A549 (cell line): ENCODE measurements around the gene STK33. TPM values are rescaled to one million over a fixed set of nuclear protein-coding genes. Genes with fewer than 3 reads are reported as not detected.
A peak's percentile ranks its signal among the peaks of the same experiment; 100 is the strongest.

Experiments used
- ATAC-seq, 2 experiments: fragments of 200-7000 bp in 1 of 2; fragments of >200 bp in 1 of 2; cut with Nextera tagmentation in 1 of 2; cut with Tn5 transposase in 1 of 2; 3 replicates each; pipeline versions ENCODE4 v1.8.0 to v1.9.1; 2018 to 2020; ENCODE audit warnings: mild to moderate bottlenecking in 1 of 2, moderate library complexity in 1 of 2
- CTCF ChIA-PET: fragments of 300-600 bp; sonication (Branson Sonifier 250); formaldehyde crosslinking; extraction: SDS; loops from one replicate; lab custom pipeline; 2021; ENCODE audit warnings: antibody characterized with exemption, inconsistent platforms; lab: Yijun Ruan, JAX
- POLR2A ChIA-PET: fragments of 350-600 bp; formaldehyde crosslinking; extraction: SDS; loops from one replicate; lab custom pipeline; 2021; ENCODE audit warnings: antibody characterized with exemption, inconsistent platforms; lab: Yijun Ruan, JAX
- DNase-seq, 2 experiments: peaks; one replicate each; pipeline versions ENCODE4 v3.0.0 to v3.0.0-alpha.2; 2011 to 2016; ENCODE audit warnings: low read depth in 1 of 2, low spot score in 1 of 2
- FAIRE-seq: peaks from 2 replicates; lab custom pipeline; 2011; peaks lifted over from hg19 to GRCh38; lab: Jason Lieb, UNC
- H3K27ac ChIP-seq, 2 experiments: fragments of >200 bp; sonication (Bioruptor Twin); formaldehyde crosslinking; 3 replicates each; pipeline ENCODE4 v1.5.1; 2016 to 2017
- H3K4me1 ChIP-seq: fragments of >200 bp; sonication (Bioruptor Twin); formaldehyde crosslinking; 3 replicates; pipeline ENCODE4 v1.6.1; 2016
- H3K4me2 ChIP-seq: fragments of >200 bp; sonication (Bioruptor Twin); formaldehyde crosslinking; 3 replicates; pipeline ENCODE4 v1.6.1; 2016
- H3K4me3 ChIP-seq: fragments of >200 bp; sonication (Bioruptor Twin); formaldehyde crosslinking; 3 replicates; pipeline ENCODE4 v1.5.1; 2016
- H3K9me3 ChIP-seq: fragments of >200 bp; sonication (Bioruptor Twin); formaldehyde crosslinking; 3 replicates; pipeline ENCODE4 v1.6.1; 2016
- BCL3 ChIP-seq: fragments of >200 bp; sonication (Bioruptor Twin); formaldehyde crosslinking; IDR thresholded peaks from 3 replicates; pipeline ENCODE4 v1.6.1; 2016
- CBX2 ChIP-seq: fragments of 200-600 bp; sonication (generic); IDR thresholded peaks from 2 replicates; pipeline ENCODE4 v1.6.1; 2016; ENCODE audit warnings: low read depth, mild to moderate bottlenecking, borderline replicate concordance
- CBX8 ChIP-seq: fragments of 200-600 bp; sonication (generic); IDR thresholded peaks from 2 replicates; pipeline ENCODE4 v1.6.1; 2016
- CHD4 ChIP-seq: fragments of 200-600 bp; sonication (generic); IDR thresholded peaks from 2 replicates; pipeline ENCODE4 v1.6.1; 2016; ENCODE audit warnings: antibody characterized with exemption, mild to moderate bottlenecking, borderline replicate concordance
- E2F6 ChIP-seq: IDR thresholded peaks from 2 replicates; pipeline ENCODE4 v1.6.1; 2012; ENCODE audit warnings: low read depth, borderline replicate concordance
- FOSB ChIP-seq: fragments of 250-450 bp; sonication (Bioruptor Pico); IDR thresholded peaks from 2 replicates; pipeline ENCODE4 v1.5.0; 2020; ENCODE audit warnings: mild to moderate bottlenecking, moderate library complexity
- FOSL2 ChIP-seq, 2 experiments: fragments of 450-650 bp in 1 of 2; fragments of >200 bp in 1 of 2; sonication (Bioruptor Twin) in 1 of 2; formaldehyde crosslinking; IDR thresholded peaks; 2 replicates each; pipeline versions ENCODE4 v1.5.0 to v1.6.1; 2016 to 2020; ENCODE audit warnings: mild to moderate bottlenecking in 1 of 2, moderate library complexity in 1 of 2
- FOXS1 ChIP-seq: fragments of 250-450 bp; sonication (Bioruptor Pico); IDR thresholded peaks from 2 replicates; pipeline ENCODE4 v1.5.0; 2020; ENCODE audit warnings: mild to moderate bottlenecking, moderate library complexity
- HDAC2 ChIP-seq: fragments of 200-600 bp; sonication (generic); IDR thresholded peaks from 2 replicates; pipeline ENCODE4 v1.6.1; 2016
- HOXB5 ChIP-seq: fragments of 250-450 bp; sonication (Bioruptor Pico); IDR thresholded peaks from 2 replicates; pipeline ENCODE4 v1.5.0; 2020; ENCODE audit warnings: mild to moderate bottlenecking, moderate library complexity
- KDM5A ChIP-seq: fragments of 200-600 bp; sonication (generic); IDR thresholded peaks from 2 replicates; pipeline ENCODE4 v1.6.1; 2016; ENCODE audit warnings: antibody characterized with exemption, mild to moderate bottlenecking
- MAFK ChIP-seq: fragments of 450-650 bp; IDR thresholded peaks from 2 replicates; pipeline ENCODE4 v1.6.1; 2014; ENCODE audit not compliant: partially characterized antibody
- NPAS2 ChIP-seq: fragments of 250-450 bp; sonication (Bioruptor Pico); IDR thresholded peaks from 2 replicates; pipeline ENCODE4 v1.8.0; 2022; ENCODE audit warnings: mild to moderate bottlenecking, moderate library complexity, borderline replicate concordance
- POLR2AphosphoS2 ChIP-seq: conservative IDR thresholded peaks from 2 replicates; pipeline ENCODE4 v1.6.1; 2012; ENCODE audit warnings: low read length, improper control_type of control experiment, inconsistent platforms
- RARB ChIP-seq: fragments of 250-450 bp; sonication (Bioruptor Pico); IDR thresholded peaks from 2 replicates; pipeline ENCODE4 v1.8.0; 2021; ENCODE audit warnings: mild to moderate bottlenecking, moderate library complexity
- SMC3 ChIP-seq: fragments of >200 bp; sonication (Bioruptor Twin); formaldehyde crosslinking; IDR thresholded peaks from 3 replicates; pipeline ENCODE4 v1.6.1; 2018; ENCODE audit warnings: inconsistent platforms
- ZC3H11A ChIP-seq: fragments of 450-650 bp; IDR thresholded peaks from 2 replicates; pipeline ENCODE4 v1.6.1; 2014; ENCODE audit warnings: antibody characterized with exemption, mild to moderate bottlenecking
- ZSCAN20 ChIP-seq: fragments of 250-450 bp; sonication (Bioruptor Pico); IDR thresholded peaks from 2 replicates; pipeline ENCODE4 v1.8.0; 2022; ENCODE audit warnings: mild to moderate bottlenecking, moderate library complexity
- WGBS: methylation state at CpG from one replicate; pipeline ENCODE4 v1.1.6; 2017; ENCODE audit errors: missing lambda C conversion rate; 5-methylcytosine and 5-hydroxymethylcytosine counted together
- polyA plus RNA-seq, 4 experiments: library from polyadenylated mRNA; depleted of rRNA in 3 of 4; stranded (reverse); fragments of >200 nt; fragmentation: RNase III in 1 of 4; extraction: RNeasy Plus Mini Kit Qiagen cat#74134 plus additional on column Dnase treatment in 1 of 4; gene quantifications; 2 replicates in 3 of 4; 3 replicates in 1 of 4; pipeline ENCODE4 v1.2.3, GENCODE V29; 2011 to 2017
- TF ChIP-seq, protein P1 (sequence below): fragments of 200-600 bp; sonication (generic); IDR thresholded peaks from 2 replicates; pipeline ENCODE4 v1.6.1; 2016; ENCODE audit warnings: antibody characterized with exemption, mild to moderate bottlenecking, moderate library complexity
- TF ChIP-seq, protein P2 (sequence below): fragments of 150-350 bp; IDR thresholded peaks from 2 replicates; pipeline ENCODE4 v1.6.1; 2014; ENCODE audit warnings: low read depth, mild to moderate bottlenecking, low read length
- TF ChIP-seq, protein P3 (sequence below): fragments of 450-650 bp; IDR thresholded peaks from 2 replicates; pipeline ENCODE4 v1.6.1; 2014; ENCODE audit warnings: antibody characterized with exemption
- TF ChIP-seq, protein P4 (sequence below): fragments of >200 bp; sonication (Bioruptor Twin); formaldehyde crosslinking; IDR thresholded peaks from 2 replicates; pipeline ENCODE4 v1.6.1; 2016
- TF ChIP-seq, protein P5 (sequence below): fragments of 250-450 bp; sonication (Bioruptor Pico); IDR thresholded peaks from 2 replicates; pipeline ENCODE4 v1.5.0; 2020; ENCODE audit warnings: low read depth, mild to moderate bottlenecking, moderate library complexity

STK33 gene
- polyA plus RNA-seq, 2 of the 4 experiments (the other 2 are of a cell fraction): 5.2 to 5.8 TPM

- Histone ChIP-seq H3K9me3 (no peaks in the 10 kb centered on the region), H3K4me3 (no peak overlapping the region), H3K27ac (no peak overlapping the region), H3K4me2 (no peak overlapping the region), H3K4me1 (no peaks in the 10 kb centered on the region)
- WGBS: 57% methylated on average over 4 of the region's 4 CpGs
- DNase-seq (no peak), FAIRE-seq (no peak), ATAC-seq (no peak)
- POLR2A ChIA-PET: no interaction called here
- TF ChIP-seq, protein P1, sequence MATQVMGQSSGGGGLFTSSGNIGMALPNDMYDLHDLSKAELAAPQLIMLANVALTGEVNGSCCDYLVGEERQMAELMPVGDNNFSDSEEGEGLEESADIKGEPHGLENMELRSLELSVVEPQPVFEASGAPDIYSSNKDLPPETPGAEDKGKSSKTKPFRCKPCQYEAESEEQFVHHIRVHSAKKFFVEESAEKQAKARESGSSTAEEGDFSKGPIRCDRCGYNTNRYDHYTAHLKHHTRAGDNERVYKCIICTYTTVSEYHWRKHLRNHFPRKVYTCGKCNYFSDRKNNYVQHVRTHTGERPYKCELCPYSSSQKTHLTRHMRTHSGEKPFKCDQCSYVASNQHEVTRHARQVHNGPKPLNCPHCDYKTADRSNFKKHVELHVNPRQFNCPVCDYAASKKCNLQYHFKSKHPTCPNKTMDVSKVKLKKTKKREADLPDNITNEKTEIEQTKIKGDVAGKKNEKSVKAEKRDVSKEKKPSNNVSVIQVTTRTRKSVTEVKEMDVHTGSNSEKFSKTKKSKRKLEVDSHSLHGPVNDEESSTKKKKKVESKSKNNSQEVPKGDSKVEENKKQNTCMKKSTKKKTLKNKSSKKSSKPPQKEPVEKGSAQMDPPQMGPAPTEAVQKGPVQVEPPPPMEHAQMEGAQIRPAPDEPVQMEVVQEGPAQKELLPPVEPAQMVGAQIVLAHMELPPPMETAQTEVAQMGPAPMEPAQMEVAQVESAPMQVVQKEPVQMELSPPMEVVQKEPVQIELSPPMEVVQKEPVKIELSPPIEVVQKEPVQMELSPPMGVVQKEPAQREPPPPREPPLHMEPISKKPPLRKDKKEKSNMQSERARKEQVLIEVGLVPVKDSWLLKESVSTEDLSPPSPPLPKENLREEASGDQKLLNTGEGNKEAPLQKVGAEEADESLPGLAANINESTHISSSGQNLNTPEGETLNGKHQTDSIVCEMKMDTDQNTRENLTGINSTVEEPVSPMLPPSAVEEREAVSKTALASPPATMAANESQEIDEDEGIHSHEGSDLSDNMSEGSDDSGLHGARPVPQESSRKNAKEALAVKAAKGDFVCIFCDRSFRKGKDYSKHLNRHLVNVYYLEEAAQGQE: peak; percentile 58; the same call in 1 of the 2 replicates
- no peak for TF ChIP-seq KDM5A
- CTCF ChIA-PET: interaction anchor here (0.6 to 1.5 kb wide), 3 partner anchors 14 to 283 kb away, joined by 3 to 4 read pairs (median 4); no protein-coding TSS in a partner anchor
Measured at GRCh38 chr11:8352103-8352875, 241.7 kb downstream of the STK33 start.

GRCh38 chr11:8351223-8351622, 242.8 kb downstream of the STK33 start:
- FAIRE-seq (no peak), DNase-seq (no peak), ATAC-seq (no peak)
- Histone ChIP-seq H3K4me3 (no peak overlapping the region), H3K4me2 (no peak overlapping the region), H3K4me1 (no peaks in the 10 kb centered on the region), H3K9me3 (no peaks in the 10 kb centered on the region), H3K27ac (no peak overlapping the region)
- TF ChIP-seq HOXB5 (CRISPR knock-in tag): no peak
- no peak for TF ChIP-seq BCL3
- TF ChIP-seq, protein P2, sequence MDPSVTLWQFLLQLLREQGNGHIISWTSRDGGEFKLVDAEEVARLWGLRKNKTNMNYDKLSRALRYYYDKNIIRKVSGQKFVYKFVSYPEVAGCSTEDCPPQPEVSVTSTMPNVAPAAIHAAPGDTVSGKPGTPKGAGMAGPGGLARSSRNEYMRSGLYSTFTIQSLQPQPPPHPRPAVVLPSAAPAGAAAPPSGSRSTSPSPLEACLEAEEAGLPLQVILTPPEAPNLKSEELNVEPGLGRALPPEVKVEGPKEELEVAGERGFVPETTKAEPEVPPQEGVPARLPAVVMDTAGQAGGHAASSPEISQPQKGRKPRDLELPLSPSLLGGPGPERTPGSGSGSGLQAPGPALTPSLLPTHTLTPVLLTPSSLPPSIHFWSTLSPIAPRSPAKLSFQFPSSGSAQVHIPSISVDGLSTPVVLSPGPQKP: no peak
- CTCF ChIA-PET: interaction anchor here (0.9 to 1.5 kb wide), 3 partner anchors 16 to 216 kb away, joined by 3 to 4 read pairs (median 3); no protein-coding TSS in a partner anchor
- POLR2A ChIA-PET: no interaction called here
- WGBS: 44% methylated on average over 4 of the region's 8 CpGs

GRCh38 chr11:8347978-8348377, 246.1 kb downstream of the STK33 start:
- Histone ChIP-seq H3K9me3 (no peaks in the 10 kb centered on the region), H3K4me1 (no peaks in the 10 kb centered on the region)
- CTCF ChIA-PET: interaction anchor here (2.3 kb wide), 1 partner anchor 10 kb away, joined by 6 read pairs; no protein-coding TSS in a partner anchor
- WGBS: 63% methylated on average over 2 of the region's 2 CpGs
- TF ChIP-seq HOXB5 (CRISPR knock-in tag) (no peak), CBX8 (no peak), FOSL2 (IDR thresholded peaks at IDR 0.05) (no peak), FOSL2 (CRISPR knock-in tag; IDR thresholded peaks at IDR 0.05) (no peak), POLR2AphosphoS2 (no peak), SMC3 (no peak), ZSCAN20 (CRISPR knock-in tag) (no peak), FOXS1 (CRISPR knock-in tag) (no peak), ZC3H11A (no peak), RARB (CRISPR knock-in tag) (no peak), FOSB (CRISPR knock-in tag) (no peak), MAFK (no peak), HDAC2 (no peak), CBX2 (no peak), E2F6 (no peak), NPAS2 (CRISPR knock-in tag) (no peak), CHD4 (no peak)
- TF ChIP-seq, protein P3, sequence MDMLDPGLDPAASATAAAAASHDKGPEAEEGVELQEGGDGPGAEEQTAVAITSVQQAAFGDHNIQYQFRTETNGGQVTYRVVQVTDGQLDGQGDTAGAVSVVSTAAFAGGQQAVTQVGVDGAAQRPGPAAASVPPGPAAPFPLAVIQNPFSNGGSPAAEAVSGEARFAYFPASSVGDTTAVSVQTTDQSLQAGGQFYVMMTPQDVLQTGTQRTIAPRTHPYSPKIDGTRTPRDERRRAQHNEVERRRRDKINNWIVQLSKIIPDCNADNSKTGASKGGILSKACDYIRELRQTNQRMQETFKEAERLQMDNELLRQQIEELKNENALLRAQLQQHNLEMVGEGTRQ: no peak
- TF ChIP-seq, protein P4, sequence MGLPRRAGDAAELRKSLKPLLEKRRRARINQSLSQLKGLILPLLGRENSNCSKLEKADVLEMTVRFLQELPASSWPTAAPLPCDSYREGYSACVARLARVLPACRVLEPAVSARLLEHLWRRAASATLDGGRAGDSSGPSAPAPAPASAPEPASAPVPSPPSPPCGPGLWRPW: no peak
- TF ChIP-seq, protein P5, sequence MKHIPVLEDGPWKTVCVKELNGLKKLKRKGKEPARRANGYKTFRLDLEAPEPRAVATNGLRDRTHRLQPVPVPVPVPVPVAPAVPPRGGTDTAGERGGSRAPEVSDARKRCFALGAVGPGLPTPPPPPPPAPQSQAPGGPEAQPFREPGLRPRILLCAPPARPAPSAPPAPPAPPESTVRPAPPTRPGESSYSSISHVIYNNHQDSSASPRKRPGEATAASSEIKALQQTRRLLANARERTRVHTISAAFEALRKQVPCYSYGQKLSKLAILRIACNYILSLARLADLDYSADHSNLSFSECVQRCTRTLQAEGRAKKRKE (CRISPR knock-in tag): no peak
- TF ChIP-seq, all 56 proteins: peak for 0
- H3K27ac ChIP-seq: no peak overlapping the region
- DNase-seq: no peak
- H3K4me2 ChIP-seq: no peak overlapping the region
- POLR2A ChIA-PET: no interaction called here
- H3K4me3 ChIP-seq: no peak overlapping the region
- no peak for FAIRE-seq
- ATAC-seq: no peak
